IPS DF 4.7 (cell line): Measurements from ENCODE around the gene CNBP.
A peak's percentile ranks its signal among the peaks of the same experiment; 100 is the strongest.

Experiments used
- DNase-seq: peaks from one replicate; pipeline ENCODE4 v3.0.0-alpha.2; 2013; ENCODE audit warnings: low spot score; ENCODE audit errors: extremely low read depth

Gene CNBP

GRCh38 chr3:129131465-129132088 lies 52.1 kb downstream of the CNBP start:
- DNase-seq, result no peak

GRCh38 chr3:129130291-129130813 lies 53.3 kb downstream of the CNBP start:
- no peak for DNase-seq

GRCh38 chr3:129128357-129129155 lies 55.1 kb downstream of the CNBP start:
- DNase-seq, result no peak

- DNase-seq, result no peak
Observed at GRCh38 chr3:129126726-129127280, 56.9 kb downstream of the CNBP start.

GRCh38 chr3:129123314-129124060 lies 60.2 kb downstream of the CNBP start:
- DNase-seq, result no peak

- DNase-seq, result no peak
Observed at GRCh38 chr3:129122412-129123011, 61.2 kb downstream of the CNBP start.

- peak; percentile 80 for DNase-seq
Observed at GRCh38 chr3:129121792-129122411, 61.8 kb downstream of the CNBP start, which contains the start of gene RAB43. RAB43 (minus strand) TSS chr3:129121804; CDS start chr3:129121489, 315 bp downstream.

- no peak for DNase-seq
Observed at GRCh38 chr3:129121016-129121791, 62.5 kb downstream of the CNBP start.

- DNase-seq, result peak; percentile 51
Observed at GRCh38 chr3:129120254-129121004, 63.3 kb downstream of the CNBP start.

GRCh38 chr3:129119365-129120100 lies 64.2 kb downstream of the CNBP start:
- DNase-seq, result no peak

GRCh38 chr3:129118745-129119144 lies 65.0 kb downstream of the CNBP start:
- no peak for DNase-seq
